GM18951 (cell line): ENCODE results near the gene FILIP1.

Source experiments
- POLR2A ChIP-seq: IDR thresholded peaks from 4 replicates; pipeline ENCODE4 v1.6.1; 2011; ENCODE audit warnings: mild to moderate bottlenecking; ENCODE audit not compliant: insufficient read length, insufficient read depth; ENCODE audit errors: extremely low read depth
- in situ Hi-C: fragments of 300-500 bp; cut with MboI; formaldehyde crosslinking; loops from one replicate; pipeline ENCODE4 v1.12.0; 2022; ENCODE audit warnings: low sequenced_read_pairs, mixed read lengths, inconsistent platforms; ENCODE audit not compliant: unreplicated experiment

Gene FILIP1, protein sequence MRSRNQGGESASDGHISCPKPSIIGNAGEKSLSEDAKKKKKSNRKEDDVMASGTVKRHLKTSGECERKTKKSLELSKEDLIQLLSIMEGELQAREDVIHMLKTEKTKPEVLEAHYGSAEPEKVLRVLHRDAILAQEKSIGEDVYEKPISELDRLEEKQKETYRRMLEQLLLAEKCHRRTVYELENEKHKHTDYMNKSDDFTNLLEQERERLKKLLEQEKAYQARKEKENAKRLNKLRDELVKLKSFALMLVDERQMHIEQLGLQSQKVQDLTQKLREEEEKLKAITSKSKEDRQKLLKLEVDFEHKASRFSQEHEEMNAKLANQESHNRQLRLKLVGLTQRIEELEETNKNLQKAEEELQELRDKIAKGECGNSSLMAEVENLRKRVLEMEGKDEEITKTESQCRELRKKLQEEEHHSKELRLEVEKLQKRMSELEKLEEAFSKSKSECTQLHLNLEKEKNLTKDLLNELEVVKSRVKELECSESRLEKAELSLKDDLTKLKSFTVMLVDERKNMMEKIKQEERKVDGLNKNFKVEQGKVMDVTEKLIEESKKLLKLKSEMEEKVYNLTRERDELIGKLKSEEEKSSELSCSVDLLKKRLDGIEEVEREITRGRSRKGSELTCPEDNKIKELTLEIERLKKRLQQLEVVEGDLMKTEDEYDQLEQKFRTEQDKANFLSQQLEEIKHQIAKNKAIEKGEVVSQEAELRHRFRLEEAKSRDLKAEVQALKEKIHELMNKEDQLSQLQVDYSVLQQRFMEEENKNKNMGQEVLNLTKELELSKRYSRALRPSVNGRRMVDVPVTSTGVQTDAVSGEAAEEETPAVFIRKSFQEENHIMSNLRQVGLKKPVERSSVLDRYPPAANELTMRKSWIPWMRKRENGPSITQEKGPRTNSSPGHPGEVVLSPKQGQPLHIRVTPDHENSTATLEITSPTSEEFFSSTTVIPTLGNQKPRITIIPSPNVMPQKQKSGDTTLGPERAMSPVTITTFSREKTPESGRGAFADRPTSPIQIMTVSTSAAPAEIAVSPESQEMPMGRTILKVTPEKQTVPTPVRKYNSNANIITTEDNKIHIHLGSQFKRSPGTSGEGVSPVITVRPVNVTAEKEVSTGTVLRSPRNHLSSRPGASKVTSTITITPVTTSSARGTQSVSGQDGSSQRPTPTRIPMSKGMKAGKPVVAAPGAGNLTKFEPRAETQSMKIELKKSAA (N-terminal part only)

DNA sequence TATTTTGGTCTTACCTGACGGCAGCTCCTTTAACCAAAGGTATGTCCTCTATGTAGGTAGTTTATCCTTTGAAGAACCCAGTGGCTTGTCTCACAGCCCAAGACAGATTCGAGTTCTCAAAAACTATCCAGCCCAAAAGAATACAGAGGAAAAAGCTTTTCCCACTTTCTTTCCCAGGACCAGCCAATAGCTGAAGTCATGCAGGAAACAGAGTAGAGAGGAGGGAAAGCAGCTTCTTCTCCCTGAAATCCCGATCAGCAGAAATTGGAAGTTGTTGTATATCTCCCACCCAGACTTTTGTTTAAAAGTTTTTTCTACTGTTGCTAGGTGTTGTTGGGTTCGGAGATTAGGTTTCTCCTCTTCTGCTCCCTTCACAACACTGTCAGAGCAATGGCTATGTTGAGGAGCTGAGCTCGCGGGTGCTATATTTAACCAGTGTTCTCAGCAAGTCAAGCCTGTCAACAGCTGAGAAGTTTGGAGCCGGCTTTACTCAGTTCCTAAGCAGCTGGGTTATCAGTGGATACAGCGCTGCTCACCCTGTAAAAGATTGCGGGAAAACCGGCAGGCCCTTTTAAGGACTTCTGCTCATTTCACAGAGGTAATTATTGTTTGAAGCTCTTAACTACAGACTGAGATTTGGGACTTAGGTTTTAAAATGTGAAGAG lies at the start of gene FILIP1:
TSS of gene FILIP1 (minus strand) at position 401 of the 665 bp plus-strand sequence. CDS start 78,828 bp downstream, outside the sequence.
- no peak for TF ChIP-seq POLR2A
- in situ Hi-C loops = no loop called here

- TF ChIP-seq POLR2A = no peak
- in situ Hi-C loops = no loop called here
Observed at GRCh38 chr6:75543311-75543710, 49.7 kb upstream of the FILIP1 start.

- in situ Hi-C loops = loop anchor here (10.0 kb wide), 1 partner anchor 244 kb away; no protein-coding TSS in a partner anchor
- no peak for TF ChIP-seq POLR2A
Observed at GRCh38 chr6:75539136-75539535, 45.5 kb upstream of the FILIP1 start.

DNA sequence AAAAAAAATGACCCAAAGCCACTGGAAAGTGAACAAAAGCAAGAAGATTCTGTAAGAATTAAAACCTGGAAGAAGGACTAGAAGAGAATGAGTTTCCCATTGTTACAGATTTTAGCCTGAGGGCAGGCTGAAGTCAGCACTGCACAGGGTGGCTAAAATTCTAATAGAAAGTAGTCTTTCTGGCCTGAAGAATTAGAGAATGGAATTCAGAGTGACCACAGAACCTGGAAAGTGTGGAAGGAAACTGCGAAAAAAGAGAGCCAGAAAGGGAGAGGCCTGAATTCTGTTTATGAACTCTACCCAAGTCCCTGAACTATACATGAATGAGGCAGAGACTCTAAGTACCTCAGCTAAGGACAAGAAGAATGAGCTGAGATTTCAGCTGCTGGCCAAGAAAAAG lies 38.9 kb upstream of the FILIP1 start:
- in situ Hi-C loops = loop anchor here (10.0 kb wide), 1 partner anchor 238 kb away; no protein-coding TSS in a partner anchor
- no peak for TF ChIP-seq POLR2A

DNA sequence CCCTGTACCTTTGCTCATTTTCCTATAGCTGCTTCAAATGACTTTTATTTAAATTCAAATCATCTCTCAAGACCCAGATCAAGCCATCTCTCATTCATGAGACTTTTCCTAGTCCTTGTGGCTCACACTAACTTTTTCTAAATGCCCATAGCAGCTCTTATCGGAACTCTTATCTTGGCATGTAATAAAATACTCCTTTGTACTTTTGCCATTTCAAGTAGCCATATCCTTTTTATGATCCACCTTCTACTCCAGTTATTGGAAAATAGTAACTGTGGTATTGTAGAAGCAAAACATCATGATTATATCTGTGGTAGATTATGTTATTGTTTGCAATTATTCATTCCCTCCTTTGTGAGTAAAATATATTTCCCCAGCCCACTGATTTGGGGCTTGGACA lies 37.6 kb upstream of the FILIP1 start:
- in situ Hi-C loops = loop anchor here (10.0 kb wide), 1 partner anchor 236 kb away; no protein-coding TSS in a partner anchor
- no peak for TF ChIP-seq POLR2A

GRCh38 chr6:75530696-75531095 lies 37.1 kb upstream of the FILIP1 start:
- in situ Hi-C loops = loop anchor here (10.0 kb wide), 1 partner anchor 236 kb away; no protein-coding TSS in a partner anchor
- TF ChIP-seq POLR2A = no peak

DNA sequence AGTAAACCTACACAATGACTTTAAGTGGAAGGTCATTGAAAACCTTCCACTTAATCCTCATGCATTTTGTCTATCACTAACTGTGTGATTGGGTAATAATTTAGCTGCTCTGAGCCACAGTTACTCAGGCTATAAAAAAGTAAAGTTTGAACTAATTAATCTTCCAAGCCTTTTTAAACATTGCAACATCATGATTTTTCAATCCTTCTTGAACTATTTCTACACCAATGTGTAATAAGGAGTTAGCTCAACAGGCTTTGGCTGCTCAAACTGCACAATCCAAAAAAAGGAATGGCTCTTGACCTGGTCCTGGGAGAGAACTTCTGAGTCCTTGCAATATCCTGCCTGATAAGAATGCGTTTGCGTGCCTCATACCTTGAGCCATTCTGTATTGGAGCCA lies 34.8 kb upstream of the FILIP1 start:
- in situ Hi-C loops = no loop called here
- TF ChIP-seq POLR2A = no peak

DNA sequence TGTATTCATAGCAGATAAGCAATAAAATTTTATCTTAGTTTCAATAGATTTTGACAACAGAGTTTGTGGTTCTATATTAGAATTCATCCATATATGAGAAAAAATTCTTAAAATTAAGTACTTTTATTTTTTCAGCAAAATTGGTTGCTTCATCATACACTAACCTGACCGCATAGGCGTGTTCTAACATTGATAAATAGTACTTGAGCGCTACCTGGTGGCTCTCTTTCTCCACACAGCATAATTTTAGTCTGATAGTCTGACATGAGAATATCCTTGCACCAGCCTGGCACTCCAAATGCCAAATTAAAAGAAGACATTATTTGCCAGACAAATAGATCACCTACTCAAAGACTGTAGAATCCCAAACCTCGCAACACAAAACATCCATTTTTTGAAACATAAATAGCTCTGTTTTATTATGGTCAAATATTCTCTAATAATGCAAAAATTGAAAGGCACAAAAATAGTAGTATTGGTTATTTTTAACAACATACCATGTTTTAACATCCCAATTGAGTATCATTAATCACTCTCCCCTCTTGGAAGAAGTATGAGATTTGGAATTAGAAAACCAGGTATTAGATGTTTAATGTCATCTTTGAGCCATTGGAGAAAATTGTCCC lies 33.0 kb upstream of the FILIP1 start:
- no peak for TF ChIP-seq POLR2A
- in situ Hi-C loops = no loop called here

DNA sequence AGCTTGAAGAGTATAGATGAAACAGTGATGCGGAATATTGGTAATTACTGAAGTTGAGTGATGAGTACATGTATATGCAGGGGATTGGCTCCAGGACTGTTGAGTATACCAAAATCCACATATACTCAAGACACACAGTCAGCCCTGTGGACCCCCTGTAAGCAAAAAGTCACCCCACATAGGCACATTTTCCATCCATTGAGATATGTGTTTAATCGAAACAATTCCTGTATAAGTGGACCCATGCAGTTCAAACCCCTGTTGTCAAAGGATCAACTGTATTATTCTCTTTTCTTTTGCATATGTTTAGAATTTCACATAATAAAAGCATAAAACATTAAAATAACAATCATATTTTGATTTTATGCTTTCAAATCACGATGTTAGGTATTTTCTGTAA lies 32.1 kb upstream of the FILIP1 start:
- no peak for TF ChIP-seq POLR2A
- in situ Hi-C loops = no loop called here

GRCh38 chr6:75524322-75524972 lies 30.8 kb upstream of the FILIP1 start:
- TF ChIP-seq POLR2A = no peak
- in situ Hi-C loops = no loop called here

GRCh38 chr6:75516757-75517156 lies 23.2 kb upstream of the FILIP1 start:
- in situ Hi-C loops = no loop called here
- TF ChIP-seq POLR2A = no peak

DNA sequence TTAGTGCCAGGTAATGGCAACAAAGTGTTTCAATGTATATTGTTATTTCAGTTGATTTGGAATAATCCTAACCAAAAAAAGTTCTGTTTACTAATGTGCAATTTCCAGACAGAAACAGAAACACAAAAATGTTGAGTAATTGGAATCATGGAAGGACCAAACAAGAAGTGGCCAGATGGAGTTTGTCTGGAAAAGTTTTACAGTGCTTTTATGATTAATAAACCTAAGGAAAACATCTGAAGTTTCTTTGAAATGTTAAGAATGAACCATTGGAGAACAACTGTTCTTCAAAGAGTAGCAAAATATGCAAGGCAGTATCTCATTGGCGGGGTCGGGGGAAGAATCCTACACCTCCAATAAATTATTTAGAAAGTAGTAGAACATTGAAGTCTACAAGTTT lies 19.0 kb upstream of the FILIP1 start:
- in situ Hi-C loops = no loop called here
- no peak for TF ChIP-seq POLR2A

- in situ Hi-C loops = no loop called here
- TF ChIP-seq POLR2A = no peak
Observed at GRCh38 chr6:75505424-75505823, 11.8 kb upstream of the FILIP1 start.
